ENCODE data around the gene GRIN3B.

DNA sequence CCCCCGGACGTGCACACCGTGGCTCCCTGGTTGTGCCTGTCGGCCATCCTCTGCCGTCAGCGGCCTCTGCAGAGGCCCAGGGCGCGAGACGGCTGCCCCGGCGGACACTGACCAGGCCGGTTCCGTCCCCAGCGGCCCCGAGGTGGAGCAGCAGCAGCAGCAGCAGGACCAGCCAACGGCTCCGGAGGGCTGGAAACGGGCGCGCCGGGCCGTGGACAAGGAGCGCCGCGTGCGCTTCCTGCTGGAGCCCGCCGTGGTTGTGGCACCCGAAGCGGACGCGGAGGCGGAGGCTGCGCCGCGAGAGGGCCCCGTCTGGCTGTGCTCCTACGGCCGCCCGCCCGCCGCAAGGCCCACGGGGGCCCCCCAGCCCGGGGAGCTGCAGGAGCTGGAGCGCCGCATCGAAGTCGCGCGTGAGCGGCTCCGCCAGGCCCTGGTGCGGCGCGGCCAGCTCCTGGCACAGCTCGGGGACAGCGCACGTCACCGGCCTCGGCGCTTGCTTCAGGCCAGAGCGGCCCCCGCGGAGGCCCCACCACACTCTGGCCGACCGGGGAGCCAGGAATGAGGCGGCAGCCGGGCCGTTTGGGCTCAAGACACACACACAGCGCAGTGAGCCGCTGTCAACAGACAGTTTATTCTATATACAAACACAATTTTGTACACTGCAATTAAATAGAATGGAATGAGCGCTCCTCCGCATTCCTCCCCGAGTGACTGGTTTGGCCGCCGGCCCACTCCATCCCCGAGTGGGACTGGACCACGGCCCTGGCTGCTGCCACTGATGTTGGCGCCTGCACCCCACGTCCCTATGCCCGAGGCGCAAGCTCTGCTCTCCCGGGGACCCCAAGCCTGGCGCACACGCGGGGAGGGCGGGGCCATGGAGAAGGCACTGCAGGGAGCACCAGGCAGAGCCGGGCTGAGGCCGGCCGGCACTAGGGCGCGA, 9.1 kb downstream of the GRIN3B start:
- TF ChIP-seq SMC3 (IDR thresholded peaks at IDR 0.05; ENCODE audit: low read depth, low read length) (no peak), POLR2AphosphoS5 (IDR thresholded peaks at IDR 0.05; ENCODE audit: low read depth, low read length) (no peak), CHD2 (IDR thresholded peaks at IDR 0.05; ENCODE audit: low read length, partially characterized antibody) (no peak), GABPA (IDR thresholded peaks at IDR 0.05; ENCODE audit: low read depth) (no peak), NFIC (IDR thresholded peaks at IDR 0.05; ENCODE audit: borderline replicate concordance) (no peak), TEAD4 (IDR thresholded peaks at IDR 0.05; ENCODE audit: borderline replicate concordance, insufficient read depth) (no peak), FOSL2 (IDR thresholded peaks at IDR 0.05; ENCODE audit: borderline replicate concordance, low read depth) (no peak)
- TF ChIP-seq, protein P1, sequence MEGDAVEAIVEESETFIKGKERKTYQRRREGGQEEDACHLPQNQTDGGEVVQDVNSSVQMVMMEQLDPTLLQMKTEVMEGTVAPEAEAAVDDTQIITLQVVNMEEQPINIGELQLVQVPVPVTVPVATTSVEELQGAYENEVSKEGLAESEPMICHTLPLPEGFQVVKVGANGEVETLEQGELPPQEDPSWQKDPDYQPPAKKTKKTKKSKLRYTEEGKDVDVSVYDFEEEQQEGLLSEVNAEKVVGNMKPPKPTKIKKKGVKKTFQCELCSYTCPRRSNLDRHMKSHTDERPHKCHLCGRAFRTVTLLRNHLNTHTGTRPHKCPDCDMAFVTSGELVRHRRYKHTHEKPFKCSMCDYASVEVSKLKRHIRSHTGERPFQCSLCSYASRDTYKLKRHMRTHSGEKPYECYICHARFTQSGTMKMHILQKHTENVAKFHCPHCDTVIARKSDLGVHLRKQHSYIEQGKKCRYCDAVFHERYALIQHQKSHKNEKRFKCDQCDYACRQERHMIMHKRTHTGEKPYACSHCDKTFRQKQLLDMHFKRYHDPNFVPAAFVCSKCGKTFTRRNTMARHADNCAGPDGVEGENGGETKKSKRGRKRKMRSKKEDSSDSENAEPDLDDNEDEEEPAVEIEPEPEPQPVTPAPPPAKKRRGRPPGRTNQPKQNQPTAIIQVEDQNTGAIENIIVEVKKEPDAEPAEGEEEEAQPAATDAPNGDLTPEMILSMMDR (IDR thresholded peaks at IDR 0.05), result no peak
